ENCODE results near the gene CAMTA1. TPM values are rescaled to one million over a fixed set of nuclear protein-coding genes. Genes with fewer than 3 reads are reported as not detected.
A peak's percentile ranks its signal among the peaks of the same experiment; 100 is the strongest.

CAMTA1 gene
- total RNA-seq, 2 donors from 2014 or later = 105 to 113 TPM

GRCh38 chr1:7040969-7041695 is 255.9 kb downstream of the CAMTA1 start:
- Histone ChIP-seq H3K27me3 (replicated peaks; ENCODE audit: insufficient read depth) (no peaks in the 10 kb centered on the region), H3K4me3 (no peak overlapping the region), H3K36me3 (no peaks in the 10 kb centered on the region), H3K27ac (no peak overlapping the region), H3K9me3 (no peaks in the 10 kb centered on the region), H3K4me1 (ENCODE audit: control insufficient read depth in 1 of 2, low read depth in 2 of 2) (no peaks in the 10 kb centered on the region)
- DNase-seq (ENCODE audit: low spot score) (no peak), ATAC-seq (ENCODE audit: insufficient number of reproducible peaks, low FRiP score, low read depth) (no peak)
- TF ChIP-seq CTCF (IDR thresholded peaks at IDR 0.05) = no peak

- no peak overlapping the region for H3K27ac ChIP-seq
- no peaks in the 10 kb centered on the region for H3K36me3 ChIP-seq
- TF ChIP-seq CTCF (IDR thresholded peaks at IDR 0.05) = peak; percentile 43
- H3K4me3 ChIP-seq = peak overlapping the region; percentile 39
- no peak for DNase-seq (ENCODE audit: low spot score)
- no peaks in the 10 kb centered on the region for H3K9me3 ChIP-seq
- no peaks in the 10 kb centered on the region for H3K4me1 ChIP-seq (ENCODE audit: control insufficient read depth in 1 of 2, low read depth in 2 of 2)
- no peaks in the 10 kb centered on the region for H3K27me3 ChIP-seq (replicated peaks; ENCODE audit: insufficient read depth)
- no peak for ATAC-seq (ENCODE audit: insufficient number of reproducible peaks, low FRiP score, low read depth)
Observed at GRCh38 chr1:7042322-7043190, 257.3 kb downstream of the CAMTA1 start.

- DNase-seq (ENCODE audit: low spot score) = no peak
- TF ChIP-seq CTCF (IDR thresholded peaks at IDR 0.05) = no peak
- Histone ChIP-seq H3K4me1 (ENCODE audit: control insufficient read depth in 1 of 2, low read depth in 2 of 2) (no peaks in the 10 kb centered on the region), H3K27me3 (replicated peaks; ENCODE audit: insufficient read depth) (no peaks in the 10 kb centered on the region), H3K27ac (no peak overlapping the region), H3K9me3 (no peaks in the 10 kb centered on the region), H3K36me3 (no peaks in the 10 kb centered on the region), H3K4me3 (no peak overlapping the region)
- ATAC-seq (ENCODE audit: insufficient number of reproducible peaks, low FRiP score, low read depth) = no peak
Observed at GRCh38 chr1:7043191-7043549, 257.9 kb downstream of the CAMTA1 start.

GRCh38 chr1:7043719-7044535 is 258.7 kb downstream of the CAMTA1 start:
- H3K27ac ChIP-seq = no peak overlapping the region
- H3K36me3 ChIP-seq = no peaks in the 10 kb centered on the region
- H3K4me1 ChIP-seq (ENCODE audit: control insufficient read depth in 1 of 2, low read depth in 2 of 2) = no peaks in the 10 kb centered on the region
- no peak for DNase-seq (ENCODE audit: low spot score)
- H3K4me3 ChIP-seq = no peak overlapping the region
- no peak for ATAC-seq (ENCODE audit: insufficient number of reproducible peaks, low FRiP score, low read depth)
- no peaks in the 10 kb centered on the region for H3K9me3 ChIP-seq
- no peaks in the 10 kb centered on the region for H3K27me3 ChIP-seq (replicated peaks; ENCODE audit: insufficient read depth)
- TF ChIP-seq CTCF (IDR thresholded peaks at IDR 0.05) = no peak

GRCh38 chr1:7045897-7046296 is 260.6 kb downstream of the CAMTA1 start:
- Histone ChIP-seq H3K36me3 (no peaks in the 10 kb centered on the region), H3K4me1 (ENCODE audit: control insufficient read depth in 1 of 2, low read depth in 2 of 2) (no peaks in the 10 kb centered on the region), H3K4me3 (no peak overlapping the region), H3K9me3 (no peaks in the 10 kb centered on the region), H3K27me3 (replicated peaks; ENCODE audit: insufficient read depth) (no peaks in the 10 kb centered on the region), H3K27ac (no peak overlapping the region)
- DNase-seq (ENCODE audit: low spot score) (no peak), ATAC-seq (ENCODE audit: insufficient number of reproducible peaks, low FRiP score, low read depth) (no peak)
- no peak for TF ChIP-seq CTCF (IDR thresholded peaks at IDR 0.05)
